Endometrium (tissue), 2 donors: ENCODE data around the gene VPS37D.
"Not testable (repeated sequence)": the region's sequence is repeated elsewhere in the genome, so short reads cannot be mapped to it uniquely, and the experiment has no call there.

Experiments used
- FAIRE-seq: peaks from 2 replicates; lab custom pipeline; 2012; peaks lifted over from hg19 to GRCh38; lab: Jason Lieb, UNC
- donor health status: control.
- donor health status: control.

The VPS37D gene

GRCh38 chr7:73667344-73668102 is at the start of gene VPS37D:
TSS of gene VPS37D (plus strand) at chr7:73667831. CDS start at chr7:73667959, 128 bp downstream.
- no peak for FAIRE-seq

- no peak for FAIRE-seq
Measured at GRCh38 chr7:73618538-73618937, 49.1 kb upstream of the VPS37D start.

GRCh38 chr7:73619394-73619793 is 48.2 kb upstream of the VPS37D start:
- not testable (repeated sequence) for FAIRE-seq

GRCh38 chr7:73621168-73622063 is 46.2 kb upstream of the VPS37D start:
- no peak for FAIRE-seq

- FAIRE-seq = no peak
Measured at GRCh38 chr7:73622527-73622908, 45.1 kb upstream of the VPS37D start.

- no peak for FAIRE-seq
Measured at GRCh38 chr7:73622909-73623797, 44.5 kb upstream of the VPS37D start.

GRCh38 chr7:73623798-73624668 is 43.6 kb upstream of the VPS37D start, which contains the start of gene MLXIPL:
TSS of gene MLXIPL (minus strand) at chr7:73624522. CDS start at chr7:73624492, 30 bp downstream.
- FAIRE-seq = no peak

GRCh38 chr7:73624669-73625001 is 43.0 kb upstream of the VPS37D start:
- no peak for FAIRE-seq

- no peak for FAIRE-seq
Measured at GRCh38 chr7:73625276-73625675, 42.4 kb upstream of the VPS37D start.

GRCh38 chr7:73626814-73627213 is 40.8 kb upstream of the VPS37D start:
- FAIRE-seq = no peak

GRCh38 chr7:73628504-73628903 is 39.1 kb upstream of the VPS37D start:
- FAIRE-seq = no peak

GRCh38 chr7:73631558-73631957 is 36.1 kb upstream of the VPS37D start:
- no peak for FAIRE-seq

GRCh38 chr7:73633323-73633722 is 34.3 kb upstream of the VPS37D start:
- no peak for FAIRE-seq

- FAIRE-seq = no peak
Measured at GRCh38 chr7:73633844-73634243, 33.8 kb upstream of the VPS37D start.

- FAIRE-seq = no peak
Measured at GRCh38 chr7:73635428-73636200, 32.0 kb upstream of the VPS37D start.

GRCh38 chr7:73638911-73639310 is 28.7 kb upstream of the VPS37D start:
- no peak for FAIRE-seq

- FAIRE-seq = no peak
Measured at GRCh38 chr7:73642834-73643233, 24.8 kb upstream of the VPS37D start.

- FAIRE-seq = no peak
Measured at GRCh38 chr7:73644688-73645286, 22.8 kb upstream of the VPS37D start.

- no peak for FAIRE-seq
Measured at GRCh38 chr7:73645643-73646174, 21.9 kb upstream of the VPS37D start.
